Measurements from ENCODE around the gene CARD11.

The CARD11 gene

GRCh38 chr7:2878306-2878705 is 165.4 kb downstream of the CARD11 start:
- Histone ChIP-seq H3K9ac (ENCODE audit: low read depth, low read length, poor library complexity, severe bottlenecking) (peak overlapping the region; percentile 64), H2AFZ (ENCODE audit: low read length) (no peak overlapping the region), H3K27me3 (ENCODE audit: insufficient read depth, low read length, poor library complexity, severe bottlenecking) (no peaks in the 10 kb centered on the region), H3F3A (ENCODE audit: low read depth) (peaks cover 10% of the 10 kb centered on the region; the same call in 1 of the 2 replicates), H3K36me3 (ENCODE audit: insufficient read depth, low read length) (no peaks in the 10 kb centered on the region), H3K4me3 (ENCODE audit: low read length, poor library complexity, severe bottlenecking) (peak overlapping the region; percentile 46), H3K9me3 (ENCODE audit: insufficient read depth, low read depth, low read length) (no peaks in the 10 kb centered on the region), H4K20me1 (ENCODE audit: insufficient read depth, low read length, poor library complexity, severe bottlenecking) (no peaks in the 10 kb centered on the region), H3K4me2 (ENCODE audit: low read depth, low read length, poor library complexity, severe bottlenecking) (peak overlapping the region; percentile 66), H3K79me2 (ENCODE audit: insufficient read depth, low read length) (no peaks in the 10 kb centered on the region), H3K4me1 (ENCODE audit: insufficient read depth, low read length, poor library complexity, severe bottlenecking) (peaks cover 55% of the 10 kb centered on the region), H3K9me2 (replicated peaks; ENCODE audit: low read depth, low read length) (no peaks in the 10 kb centered on the region)
- 0 out of 2 replicates have a peak, but pooled peaks have one; percentile 5 for TF ChIP-seq CTCF (conservative IDR thresholded peaks at IDR 0.05; ENCODE audit: low read length)
- TF ChIP-seq EZH2phosphoT487 (IDR thresholded peaks at IDR 0.05; ENCODE audit: borderline replicate concordance): no peak

GRCh38 chr7:2876031-2876731 is 167.5 kb downstream of the CARD11 start:
- TF ChIP-seq EZH2phosphoT487 (IDR thresholded peaks at IDR 0.05; ENCODE audit: borderline replicate concordance): no peak
- TF ChIP-seq CTCF (conservative IDR thresholded peaks at IDR 0.05; ENCODE audit: low read length): no peak
- H3K9ac ChIP-seq (ENCODE audit: low read depth, low read length, poor library complexity, severe bottlenecking): no peak overlapping the region

GRCh38 chr7:2873686-2874551 is 169.7 kb downstream of the CARD11 start:
- Histone ChIP-seq H3F3A (ENCODE audit: low read depth) (peaks cover 7% of the 10 kb centered on the region), H3K9me2 (replicated peaks; ENCODE audit: low read depth, low read length) (no peaks in the 10 kb centered on the region), H3K9me3 (ENCODE audit: insufficient read depth, low read depth, low read length) (no peaks in the 10 kb centered on the region), H3K4me2 (ENCODE audit: low read depth, low read length, poor library complexity, severe bottlenecking) (no peak overlapping the region), H3K4me1 (ENCODE audit: insufficient read depth, low read length, poor library complexity, severe bottlenecking) (peaks cover 65% of the 10 kb centered on the region), H3K79me2 (ENCODE audit: insufficient read depth, low read length) (peaks cover 8% of the 10 kb centered on the region; the same call in 1 of the 2 replicates), H3K27me3 (ENCODE audit: insufficient read depth, low read length, poor library complexity, severe bottlenecking) (no peaks in the 10 kb centered on the region), H3K36me3 (ENCODE audit: insufficient read depth, low read length) (no peaks in the 10 kb centered on the region), H2AFZ (ENCODE audit: low read length) (no peak overlapping the region), H4K20me1 (ENCODE audit: insufficient read depth, low read length, poor library complexity, severe bottlenecking) (no peaks in the 10 kb centered on the region), H3K4me3 (ENCODE audit: low read length, poor library complexity, severe bottlenecking) (no peak overlapping the region), H3K9ac (ENCODE audit: low read depth, low read length, poor library complexity, severe bottlenecking) (peak overlapping the region; percentile 42)
- TF ChIP-seq CTCF (conservative IDR thresholded peaks at IDR 0.05; ENCODE audit: low read length) (no peak), EZH2phosphoT487 (IDR thresholded peaks at IDR 0.05; ENCODE audit: borderline replicate concordance) (no peak)

More at GRCh38 chr7:2876031-2876731, 167.5 kb downstream of the CARD11 start:
- Histone ChIP-seq H3F3A (ENCODE audit: low read depth) (peaks cover 13% of the 10 kb centered on the region), H3K79me2 (ENCODE audit: insufficient read depth, low read length) (no peaks in the 10 kb centered on the region), H3K36me3 (ENCODE audit: insufficient read depth, low read length) (no peaks in the 10 kb centered on the region), H3K4me3 (ENCODE audit: low read length, poor library complexity, severe bottlenecking) (no peak overlapping the region), H3K4me2 (ENCODE audit: low read depth, low read length, poor library complexity, severe bottlenecking) (no peak overlapping the region), H3K9me2 (replicated peaks; ENCODE audit: low read depth, low read length) (no peaks in the 10 kb centered on the region), H4K20me1 (ENCODE audit: insufficient read depth, low read length, poor library complexity, severe bottlenecking) (no peaks in the 10 kb centered on the region), H3K4me1 (ENCODE audit: insufficient read depth, low read length, poor library complexity, severe bottlenecking) (peaks cover 65% of the 10 kb centered on the region), H3K27me3 (ENCODE audit: insufficient read depth, low read length, poor library complexity, severe bottlenecking) (no peaks in the 10 kb centered on the region), H2AFZ (ENCODE audit: low read length) (no peak overlapping the region), H3K9me3 (ENCODE audit: insufficient read depth, low read depth, low read length) (no peaks in the 10 kb centered on the region)
